ENCODE measurements around the gene FZR1. TPM values are rescaled to one million over a fixed set of nuclear protein-coding genes. Genes with fewer than 3 reads are reported as not detected.
A peak's percentile ranks its signal among the peaks of the same experiment; 100 is the strongest.

Gene FZR1
- total and polyA plus RNA-seq, 2 experiments from 2014 or later = 32.3 to 36.5 TPM

GRCh38 chr19:3512562-3513228 is 6.6 kb downstream of the FZR1 start:
- Histone ChIP-seq H3K36me3 (ENCODE audit: low read depth) (no peaks in the 10 kb centered on the region), H3K27ac (no peak overlapping the region), H2AFZ (no peak overlapping the region), H4K20me1 (ENCODE audit: insufficient read depth) (peaks cover 4% of the 10 kb centered on the region; the same call in 1 of the 2 replicates), H3K9me2 (ENCODE audit: insufficient read depth) (no peaks in the 10 kb centered on the region), H3K9me3 (ENCODE audit: low read depth) (no peaks in the 10 kb centered on the region), H3K27me3 (replicated peaks; ENCODE audit: insufficient read depth) (no peaks in the 10 kb centered on the region), H3K9ac (no peak overlapping the region), H3K79me2 (ENCODE audit: insufficient read depth) (peaks cover 100% of the 10 kb centered on the region), H3K4me1 (ENCODE audit: insufficient read depth) (peaks cover 8% of the 10 kb centered on the region; the same call in 1 of the 2 replicates), H3K4me3 (no peak overlapping the region), H3F3A (ENCODE audit: insufficient read depth) (peaks cover 6% of the 10 kb centered on the region; the same call in 1 of the 2 replicates), H3K4me2 (ENCODE audit: unreplicated experiment) (no peak overlapping the region)
- in situ Hi-C loops (cut with MboI) = no loop called here
- TF ChIP-seq EZH2phosphoT487 (IDR thresholded peaks at IDR 0.05; ENCODE audit: insufficient read depth, low read depth) = no peak
- no peak for TF ChIP-seq EZH2 (IDR thresholded peaks at IDR 0.05; ENCODE audit: insufficient read depth, poor library complexity, severe bottlenecking)
- WGBS, 2 experiments (ENCODE audit: low coverage in 1 of 2, low lambda C conversion rate in 2 of 2, missing lambda C conversion rate in 2 of 2) = 83 to 86% methylated on average over 17 of the region's 17 CpGs
- DNase-seq = no peak

- Histone ChIP-seq H3K36me3 (ENCODE audit: low read depth) (no peaks in the 10 kb centered on the region), H3K27ac (no peak overlapping the region), H4K20me1 (ENCODE audit: insufficient read depth) (peaks cover 4% of the 10 kb centered on the region; the same call in 1 of the 2 replicates)
Observed at GRCh38 chr19:3513229-3514140, 7.4 kb downstream of the FZR1 start.

DNA sequence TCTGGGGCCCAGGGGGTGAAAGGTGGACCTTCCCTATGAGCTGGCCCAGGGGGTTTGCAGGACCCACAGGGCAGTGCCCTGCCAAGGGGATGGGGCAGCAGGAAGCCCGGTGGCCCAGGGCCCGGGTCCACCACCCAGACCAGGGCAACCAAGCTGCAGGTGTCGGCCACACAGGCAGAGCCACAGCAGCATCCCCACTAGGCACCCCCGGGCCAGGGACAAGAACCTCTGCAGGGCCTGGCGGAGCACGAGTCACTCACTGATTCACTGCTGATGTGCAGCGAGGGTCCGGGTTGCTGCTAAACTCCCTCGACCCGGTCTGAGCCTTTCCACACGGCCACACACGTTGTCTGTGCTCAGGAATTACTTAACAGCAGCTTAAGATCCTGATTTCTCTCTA is 8.8 kb downstream of the FZR1 start:
- Histone ChIP-seq H3K4me3 (no peak overlapping the region), H4K20me1 (ENCODE audit: insufficient read depth) (peaks cover 4% of the 10 kb centered on the region; the same call in 1 of the 2 replicates), H3K9ac (no peak overlapping the region), H3K4me2 (ENCODE audit: unreplicated experiment) (no peak overlapping the region), H3K79me2 (ENCODE audit: insufficient read depth) (peaks cover 100% of the 10 kb centered on the region), H3F3A (ENCODE audit: insufficient read depth) (no peaks in the 10 kb centered on the region), H3K9me2 (ENCODE audit: insufficient read depth) (no peaks in the 10 kb centered on the region), H2AFZ (no peak overlapping the region), H3K4me1 (ENCODE audit: insufficient read depth) (no peaks in the 10 kb centered on the region), H3K27me3 (replicated peaks; ENCODE audit: insufficient read depth) (no peaks in the 10 kb centered on the region), H3K36me3 (ENCODE audit: low read depth) (no peaks in the 10 kb centered on the region), H3K9me3 (ENCODE audit: low read depth) (no peaks in the 10 kb centered on the region), H3K27ac (no peak overlapping the region)
- peak; percentile 33 for DNase-seq
- no peak for TF ChIP-seq EZH2 (IDR thresholded peaks at IDR 0.05; ENCODE audit: insufficient read depth, poor library complexity, severe bottlenecking)
- no peak for TF ChIP-seq EZH2phosphoT487 (IDR thresholded peaks at IDR 0.05; ENCODE audit: insufficient read depth, low read depth)
- WGBS, 2 experiments (ENCODE audit: low coverage in 1 of 2, low lambda C conversion rate in 2 of 2, missing lambda C conversion rate in 2 of 2) = 71 to 77% methylated on average over 12 of the region's 12 CpGs
- in situ Hi-C loops (cut with MboI) = no loop called here

More at GRCh38 chr19:3513229-3514140, 7.4 kb downstream of the FZR1 start:
- no peak overlapping the region for H3K9ac ChIP-seq
- no peaks in the 10 kb centered on the region for H3K9me3 ChIP-seq (ENCODE audit: low read depth)
- no peak overlapping the region for H3K4me2 ChIP-seq (ENCODE audit: unreplicated experiment)
- H3K4me3 ChIP-seq = no peak overlapping the region
- no peaks in the 10 kb centered on the region for H3K9me2 ChIP-seq (ENCODE audit: insufficient read depth)
- H3F3A ChIP-seq (ENCODE audit: insufficient read depth) = peaks cover 6% of the 10 kb centered on the region; the same call in 1 of the 2 replicates
- H2AFZ ChIP-seq = no peak overlapping the region
- peaks cover 100% of the 10 kb centered on the region for H3K79me2 ChIP-seq (ENCODE audit: insufficient read depth)
- DNase-seq = no peak
- in situ Hi-C loops (cut with MboI) = no loop called here
- peaks cover 8% of the 10 kb centered on the region; the same call in 1 of the 2 replicates for H3K4me1 ChIP-seq (ENCODE audit: insufficient read depth)
- no peak for TF ChIP-seq EZH2 (IDR thresholded peaks at IDR 0.05; ENCODE audit: insufficient read depth, poor library complexity, severe bottlenecking)
- no peak for TF ChIP-seq EZH2phosphoT487 (IDR thresholded peaks at IDR 0.05; ENCODE audit: insufficient read depth, low read depth)
- 87% methylated on average over 23 of the region's 23 CpGs for WGBS, 2 experiments (ENCODE audit: low coverage in 1 of 2, low lambda C conversion rate in 2 of 2, missing lambda C conversion rate in 2 of 2)
- no peaks in the 10 kb centered on the region for H3K27me3 ChIP-seq (replicated peaks; ENCODE audit: insufficient read depth)

- TF ChIP-seq EZH2 (IDR thresholded peaks at IDR 0.05; ENCODE audit: insufficient read depth, poor library complexity, severe bottlenecking) (no peak), EZH2phosphoT487 (IDR thresholded peaks at IDR 0.05; ENCODE audit: insufficient read depth, low read depth) (no peak)
- Histone ChIP-seq H3K9me2 (ENCODE audit: insufficient read depth) (no peaks in the 10 kb centered on the region), H3K9me3 (ENCODE audit: low read depth) (no peaks in the 10 kb centered on the region), H3K4me1 (ENCODE audit: insufficient read depth) (no peaks in the 10 kb centered on the region), H3K27me3 (replicated peaks; ENCODE audit: insufficient read depth) (no peaks in the 10 kb centered on the region), H4K20me1 (ENCODE audit: insufficient read depth) (peaks cover 4% of the 10 kb centered on the region; the same call in 1 of the 2 replicates), H3K36me3 (ENCODE audit: low read depth) (no peaks in the 10 kb centered on the region), H3K79me2 (ENCODE audit: insufficient read depth) (peaks cover 100% of the 10 kb centered on the region), H3K9ac (no peak overlapping the region), H3F3A (ENCODE audit: insufficient read depth) (no peaks in the 10 kb centered on the region), H3K4me3 (no peak overlapping the region), H2AFZ (no peak overlapping the region), H3K4me2 (ENCODE audit: unreplicated experiment) (no peak overlapping the region), H3K27ac (no peak overlapping the region)
- WGBS, 2 experiments (ENCODE audit: low coverage in 1 of 2, low lambda C conversion rate in 2 of 2, missing lambda C conversion rate in 2 of 2) = 70 to 71% methylated on average over 15 of the region's 15 CpGs
- in situ Hi-C loops (cut with MboI) = no loop called here
- DNase-seq = no peak
Observed at GRCh38 chr19:3515891-3516422, 9.8 kb downstream of the FZR1 start.
